ENCODE data around the gene SPPL3. TPM values are rescaled to one million over a fixed set of nuclear protein-coding genes. Genes with fewer than 3 reads are reported as not detected.
"Not testable (repeated sequence)": the region's sequence is repeated elsewhere in the genome, so short reads cannot be mapped to it uniquely, and the experiment has no call there.

SPPL3 gene, protein sequence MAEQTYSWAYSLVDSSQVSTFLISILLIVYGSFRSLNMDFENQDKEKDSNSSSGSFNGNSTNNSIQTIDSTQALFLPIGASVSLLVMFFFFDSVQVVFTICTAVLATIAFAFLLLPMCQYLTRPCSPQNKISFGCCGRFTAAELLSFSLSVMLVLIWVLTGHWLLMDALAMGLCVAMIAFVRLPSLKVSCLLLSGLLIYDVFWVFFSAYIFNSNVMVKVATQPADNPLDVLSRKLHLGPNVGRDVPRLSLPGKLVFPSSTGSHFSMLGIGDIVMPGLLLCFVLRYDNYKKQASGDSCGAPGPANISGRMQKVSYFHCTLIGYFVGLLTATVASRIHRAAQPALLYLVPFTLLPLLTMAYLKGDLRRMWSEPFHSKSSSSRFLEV
- 22.3 and 24.3 TPM in 2 replicates for total RNA-seq

GRCh38 chr12:120904197-120904773 lies at the start of gene SPPL3:
SPPL3 (minus strand) TSS chr12:120904358; CDS start chr12:120903867, 491 bp downstream.
- TF ChIP-seq, protein P1, sequence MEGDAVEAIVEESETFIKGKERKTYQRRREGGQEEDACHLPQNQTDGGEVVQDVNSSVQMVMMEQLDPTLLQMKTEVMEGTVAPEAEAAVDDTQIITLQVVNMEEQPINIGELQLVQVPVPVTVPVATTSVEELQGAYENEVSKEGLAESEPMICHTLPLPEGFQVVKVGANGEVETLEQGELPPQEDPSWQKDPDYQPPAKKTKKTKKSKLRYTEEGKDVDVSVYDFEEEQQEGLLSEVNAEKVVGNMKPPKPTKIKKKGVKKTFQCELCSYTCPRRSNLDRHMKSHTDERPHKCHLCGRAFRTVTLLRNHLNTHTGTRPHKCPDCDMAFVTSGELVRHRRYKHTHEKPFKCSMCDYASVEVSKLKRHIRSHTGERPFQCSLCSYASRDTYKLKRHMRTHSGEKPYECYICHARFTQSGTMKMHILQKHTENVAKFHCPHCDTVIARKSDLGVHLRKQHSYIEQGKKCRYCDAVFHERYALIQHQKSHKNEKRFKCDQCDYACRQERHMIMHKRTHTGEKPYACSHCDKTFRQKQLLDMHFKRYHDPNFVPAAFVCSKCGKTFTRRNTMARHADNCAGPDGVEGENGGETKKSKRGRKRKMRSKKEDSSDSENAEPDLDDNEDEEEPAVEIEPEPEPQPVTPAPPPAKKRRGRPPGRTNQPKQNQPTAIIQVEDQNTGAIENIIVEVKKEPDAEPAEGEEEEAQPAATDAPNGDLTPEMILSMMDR (IDR thresholded peaks at IDR 0.05; ENCODE audit: insufficient read depth, low read length, poor library complexity, severe bottlenecking): no peak
- peak within 1 kb of the TSS; percentile 93 for H3K4me3 ChIP-seq (ENCODE audit: low read depth, low read length)
- DNase-seq (ENCODE audit: low read depth): no peak

GRCh38 chr12:120950807-120951206 lies 46.6 kb upstream of the SPPL3 start:
- H3K4me3 ChIP-seq (ENCODE audit: low read depth, low read length): no peak overlapping the region
- no peak for DNase-seq (ENCODE audit: low read depth)
- no peaks in the 10 kb centered on the region for H3K36me3 ChIP-seq (ENCODE audit: control insufficient read depth, insufficient read depth, low read length)
- TF ChIP-seq, protein P1 (IDR thresholded peaks at IDR 0.05; ENCODE audit: insufficient read depth, low read length, poor library complexity, severe bottlenecking): no peak
- H3K27me3 ChIP-seq (ENCODE audit: control insufficient read depth, insufficient read depth, low read length): no peaks in the 10 kb centered on the region

More at GRCh38 chr12:120904197-120904773, at the start of gene SPPL3:
- Histone ChIP-seq H3K27me3 (ENCODE audit: control insufficient read depth, insufficient read depth, low read length) (no peaks in the 10 kb centered on the region), H3K36me3 (ENCODE audit: control insufficient read depth, insufficient read depth, low read length) (no peaks in the 10 kb centered on the region)

- not testable (repeated sequence) for H3K27me3 ChIP-seq (ENCODE audit: control insufficient read depth, insufficient read depth, low read length); H3K4me3 ChIP-seq (ENCODE audit: low read depth, low read length); DNase-seq (ENCODE audit: low read depth); H3K36me3 ChIP-seq (ENCODE audit: control insufficient read depth, insufficient read depth, low read length)
These were observed 46.2 kb upstream of the SPPL3 start for GRCh38 chr12:120950260-120950799.

- not testable (repeated sequence) for DNase-seq (ENCODE audit: low read depth); H3K4me3 ChIP-seq (ENCODE audit: low read depth, low read length); H3K36me3 ChIP-seq (ENCODE audit: control insufficient read depth, insufficient read depth, low read length); H3K27me3 ChIP-seq (ENCODE audit: control insufficient read depth, insufficient read depth, low read length)
These were observed 41.4 kb upstream of the SPPL3 start for GRCh38 chr12:120945516-120945915.

GRCh38 chr12:120944645-120945217 lies 40.6 kb upstream of the SPPL3 start:
- Histone ChIP-seq H3K4me3 (ENCODE audit: low read depth, low read length) (no peak overlapping the region), H3K27me3 (ENCODE audit: control insufficient read depth, insufficient read depth, low read length) (no peaks in the 10 kb centered on the region), H3K36me3 (ENCODE audit: control insufficient read depth, insufficient read depth, low read length) (no peaks in the 10 kb centered on the region)
- no peak for DNase-seq (ENCODE audit: low read depth)
- TF ChIP-seq, protein P1 (IDR thresholded peaks at IDR 0.05; ENCODE audit: insufficient read depth, low read length, poor library complexity, severe bottlenecking): peak; percentile 82

GRCh38 chr12:120943482-120943881 lies 39.3 kb upstream of the SPPL3 start:
- H3K4me3 ChIP-seq (ENCODE audit: low read depth, low read length): no peak overlapping the region
- no peak for DNase-seq (ENCODE audit: low read depth)

More at GRCh38 chr12:120943482-120943881, 39.3 kb upstream of the SPPL3 start:
- TF ChIP-seq, protein P1 (IDR thresholded peaks at IDR 0.05; ENCODE audit: insufficient read depth, low read length, poor library complexity, severe bottlenecking): no peak
- Histone ChIP-seq H3K36me3 (ENCODE audit: control insufficient read depth, insufficient read depth, low read length) (no peaks in the 10 kb centered on the region), H3K27me3 (ENCODE audit: control insufficient read depth, insufficient read depth, low read length) (no peaks in the 10 kb centered on the region)

Measured in kidney epithelial cell (primary cell).